DMS 273 (cell line): ENCODE measurements around the gene CDCA5.
"Not testable (repeated sequence)": the region's sequence is repeated elsewhere in the genome, so short reads cannot be mapped to it uniquely, and the experiment has no call there.

ENCODE experiments used
- DNase-seq: peaks from one replicate; lab custom pipeline; 2025; ENCODE audit not compliant: unreplicated experiment; lab: John Stamatoyannopoulos, UW

The CDCA5 gene

GRCh38 chr11:65119670-65119995 is 35.8 kb upstream of the CDCA5 start:
- no peak for DNase-seq

GRCh38 chr11:65118891-65119669 is 35.2 kb upstream of the CDCA5 start:
- not testable (repeated sequence) for DNase-seq

GRCh38 chr11:65118097-65118837 is 34.4 kb upstream of the CDCA5 start:
- peak; percentile 47 for DNase-seq

- DNase-seq = peak; percentile 99
Observed at GRCh38 chr11:65117206-65118096, 33.6 kb upstream of the CDCA5 start, which contains the start of gene ZNHIT2. TSS of gene ZNHIT2 (minus strand) at chr11:65117701. CDS start at chr11:65117653, 48 bp downstream.

- DNase-seq = peak; percentile 53
Observed at GRCh38 chr11:65116370-65117205, 32.7 kb upstream of the CDCA5 start.

- DNase-seq = no peak
Observed at GRCh38 chr11:65115361-65116082, 31.7 kb upstream of the CDCA5 start.

GRCh38 chr11:65114538-65115171 is 30.8 kb upstream of the CDCA5 start:
- no peak for DNase-seq

- no peak for DNase-seq
Observed at GRCh38 chr11:65113839-65114238, 30.0 kb upstream of the CDCA5 start.

GRCh38 chr11:65113361-65113756 is 29.5 kb upstream of the CDCA5 start:
- DNase-seq = peak; percentile 55

GRCh38 chr11:65112546-65113360 is 28.9 kb upstream of the CDCA5 start:
- peak; percentile 60 for DNase-seq

GRCh38 chr11:65111744-65112545 is 28.1 kb upstream of the CDCA5 start, which contains the start of gene TM7SF2:
TSS of gene TM7SF2 (plus strand) at chr11:65111872. CDS start at chr11:65112016, 144 bp downstream.
- peak; percentile 95 for DNase-seq

- DNase-seq = no peak
Observed at GRCh38 chr11:65111159-65111743, 27.4 kb upstream of the CDCA5 start.

GRCh38 chr11:65110354-65110861 is 26.6 kb upstream of the CDCA5 start:
- DNase-seq = peak; percentile 91

GRCh38 chr11:65109231-65110198 is 25.7 kb upstream of the CDCA5 start:
- DNase-seq = no peak

- DNase-seq = no peak
Observed at GRCh38 chr11:65108469-65109123, 24.8 kb upstream of the CDCA5 start.
